ENCODE data around the gene DUSP15.

The DUSP15 gene

GRCh38 chr20:31894980-31895675 lies 24.8 kb upstream of the DUSP15 start:
- no peak for TF ChIP-seq CTCF (IDR thresholded peaks at IDR 0.05; ENCODE audit: control insufficient read depth, extremely low read depth, insufficient read depth)
- DNase-seq (ENCODE audit: low read depth), result peak; percentile 80

GRCh38 chr20:31890646-31891045 lies 20.3 kb upstream of the DUSP15 start:
- no peak overlapping the region for H3K4me3 ChIP-seq (ENCODE audit: low read depth, low read length)
- no peak for TF ChIP-seq CTCF (IDR thresholded peaks at IDR 0.05; ENCODE audit: control insufficient read depth, extremely low read depth, insufficient read depth)
- no peak for DNase-seq (ENCODE audit: low read depth)

More at GRCh38 chr20:31894980-31895675, 24.8 kb upstream of the DUSP15 start:
- H3K4me3 ChIP-seq (ENCODE audit: low read depth, low read length), result no peak overlapping the region

DNA sequence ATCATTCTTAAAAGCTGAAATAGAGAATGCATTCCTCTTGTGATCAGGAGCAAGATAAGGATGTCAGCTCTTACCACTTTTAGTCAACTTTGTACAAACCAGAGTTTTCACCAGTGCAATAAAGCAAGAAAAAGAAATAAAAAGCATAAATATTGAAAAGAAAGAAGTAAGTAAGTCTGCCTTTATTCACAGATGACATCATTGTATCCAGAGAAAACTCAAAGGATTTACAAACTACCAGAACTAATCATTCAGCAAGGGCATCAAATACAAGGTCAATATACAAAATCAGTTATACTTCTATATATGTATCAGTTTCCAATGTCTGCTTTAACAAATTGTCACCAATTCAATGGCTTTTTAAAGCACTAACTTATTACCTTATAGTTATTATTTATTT lies 13.5 kb upstream of the DUSP15 start:
- no peak overlapping the region for H3K4me3 ChIP-seq (ENCODE audit: low read depth, low read length)
- no peak for DNase-seq (ENCODE audit: low read depth)
- TF ChIP-seq CTCF (IDR thresholded peaks at IDR 0.05; ENCODE audit: control insufficient read depth, extremely low read depth, insufficient read depth), result no peak

DNA sequence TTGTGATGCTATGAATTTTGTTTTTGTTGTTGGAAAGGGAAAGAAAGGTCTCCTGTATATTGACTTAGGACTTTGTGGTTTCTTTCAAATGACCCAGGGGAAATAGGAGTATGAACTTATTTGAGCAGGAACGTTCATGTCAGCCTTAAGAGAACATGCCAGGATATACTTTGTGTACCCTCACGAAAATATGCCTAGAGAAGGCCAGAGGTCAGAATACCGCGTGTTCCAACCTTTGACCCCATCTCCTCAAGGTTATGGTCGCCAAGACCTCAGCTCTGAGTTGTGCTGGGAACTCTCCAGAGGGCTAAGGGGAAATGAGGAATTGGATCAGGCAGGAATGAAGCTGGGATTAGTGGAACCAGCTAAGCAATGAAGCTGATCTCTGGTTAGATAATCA lies 11.6 kb upstream of the DUSP15 start:
- H3K4me3 ChIP-seq (ENCODE audit: low read depth, low read length), result no peak overlapping the region
- DNase-seq (ENCODE audit: low read depth), result no peak
- TF ChIP-seq CTCF (IDR thresholded peaks at IDR 0.05; ENCODE audit: control insufficient read depth, extremely low read depth, insufficient read depth), result no peak

DNA sequence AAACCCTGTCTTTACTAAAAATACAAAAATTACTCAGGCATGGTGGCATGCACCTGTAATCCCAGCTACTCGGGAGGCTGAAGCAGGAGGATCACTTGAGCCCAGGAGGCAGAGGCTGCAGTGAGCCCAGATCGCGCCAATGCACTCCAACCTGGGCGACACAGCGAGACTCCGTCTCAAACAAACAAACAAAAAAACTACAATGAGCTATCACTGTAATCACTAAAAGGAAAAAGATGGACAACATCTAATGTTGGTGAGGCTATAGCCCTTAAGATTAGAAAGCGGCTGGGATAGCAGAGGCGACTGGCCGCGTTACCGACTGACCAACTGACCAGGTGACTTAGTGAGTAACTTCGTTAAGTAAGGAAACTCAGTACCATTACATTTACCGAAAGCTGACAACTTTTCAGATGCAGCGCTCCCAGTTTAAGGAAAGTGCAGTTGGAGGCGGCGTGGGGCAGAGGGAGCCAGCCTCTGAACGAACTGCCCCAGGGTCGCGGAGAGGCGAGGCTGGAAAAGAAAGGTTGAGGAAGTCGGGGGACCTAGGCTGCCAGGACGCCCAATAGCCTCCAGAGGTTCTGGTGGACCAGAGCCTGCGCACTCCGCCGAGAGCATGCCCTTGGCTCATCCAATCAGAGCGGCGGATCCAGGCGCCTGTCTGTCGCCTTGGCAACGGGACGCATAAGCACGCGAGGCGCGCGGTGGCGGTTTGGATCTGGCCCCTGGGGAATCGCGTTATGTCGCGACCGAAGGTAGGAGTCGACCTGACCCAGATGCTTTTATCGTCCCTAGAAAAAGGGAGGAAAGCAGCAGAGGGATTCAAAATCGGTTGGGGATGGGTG lies 9.0 kb upstream of the DUSP15 start:
- DNase-seq (ENCODE audit: low read depth), result peak; percentile 88
- H3K4me3 ChIP-seq (ENCODE audit: low read depth, low read length), result peak overlapping the region; percentile 69
- TF ChIP-seq CTCF (IDR thresholded peaks at IDR 0.05; ENCODE audit: control insufficient read depth, extremely low read depth, insufficient read depth), result no peak

DNA sequence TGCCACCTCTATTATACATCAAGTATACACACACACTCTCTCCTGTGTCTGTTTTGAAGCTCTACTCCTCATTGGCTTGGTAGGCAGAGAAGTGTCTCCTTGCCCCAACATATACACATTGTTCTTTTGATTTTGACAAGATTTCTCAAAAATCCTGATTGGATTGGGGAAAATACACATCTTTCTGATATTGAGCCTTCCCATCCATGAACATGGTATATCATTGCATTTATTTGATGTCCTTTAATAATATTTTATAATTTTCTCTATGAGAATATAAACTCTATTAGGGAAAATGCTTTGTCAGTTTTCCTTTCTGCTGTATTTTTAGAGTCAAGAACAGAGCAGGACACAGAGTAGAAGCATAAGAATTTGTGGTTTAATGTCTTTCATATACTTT lies 7.4 kb upstream of the DUSP15 start:
- no peak for TF ChIP-seq CTCF (IDR thresholded peaks at IDR 0.05; ENCODE audit: control insufficient read depth, extremely low read depth, insufficient read depth)
- DNase-seq (ENCODE audit: low read depth), result no peak
- no peak overlapping the region for H3K4me3 ChIP-seq (ENCODE audit: low read depth, low read length)

Measured in LNCaP clone FGC (cell line).